ENCODE data around the gene PROZ.

DNA sequence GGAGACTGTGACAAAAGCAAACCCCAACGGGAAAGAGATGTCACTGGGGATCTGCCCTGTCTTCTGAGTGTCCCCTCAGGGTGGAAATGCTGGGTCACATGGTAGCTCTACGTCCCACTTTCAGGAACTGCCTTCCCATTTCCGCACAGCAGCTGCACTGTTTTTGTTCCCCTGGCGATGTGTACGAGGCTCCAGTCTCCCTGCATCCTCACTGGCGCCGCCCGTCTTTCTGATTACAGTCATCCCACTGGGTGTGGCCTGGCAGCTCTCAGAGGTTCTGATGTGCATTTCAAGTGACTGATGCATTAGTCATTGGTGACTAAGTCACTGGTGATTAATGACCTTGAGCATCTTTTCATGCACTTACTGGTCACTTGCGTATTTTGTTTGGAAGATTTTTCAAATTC, 28.8 kb downstream of the PROZ start:
- TF ChIP-seq MLX (CRISPR knock-in tag; IDR thresholded peaks at IDR 0.05) (no peak), JUN (CRISPR knock-in tag; IDR thresholded peaks at IDR 0.05) (no peak), ZNF281 (CRISPR knock-in tag; IDR thresholded peaks at IDR 0.05; ENCODE audit: borderline replicate concordance) (no peak), ZNF101 (CRISPR knock-in tag; IDR thresholded peaks at IDR 0.05; ENCODE audit: borderline replicate concordance, low read depth) (no peak)
- TF ChIP-seq, protein P1, sequence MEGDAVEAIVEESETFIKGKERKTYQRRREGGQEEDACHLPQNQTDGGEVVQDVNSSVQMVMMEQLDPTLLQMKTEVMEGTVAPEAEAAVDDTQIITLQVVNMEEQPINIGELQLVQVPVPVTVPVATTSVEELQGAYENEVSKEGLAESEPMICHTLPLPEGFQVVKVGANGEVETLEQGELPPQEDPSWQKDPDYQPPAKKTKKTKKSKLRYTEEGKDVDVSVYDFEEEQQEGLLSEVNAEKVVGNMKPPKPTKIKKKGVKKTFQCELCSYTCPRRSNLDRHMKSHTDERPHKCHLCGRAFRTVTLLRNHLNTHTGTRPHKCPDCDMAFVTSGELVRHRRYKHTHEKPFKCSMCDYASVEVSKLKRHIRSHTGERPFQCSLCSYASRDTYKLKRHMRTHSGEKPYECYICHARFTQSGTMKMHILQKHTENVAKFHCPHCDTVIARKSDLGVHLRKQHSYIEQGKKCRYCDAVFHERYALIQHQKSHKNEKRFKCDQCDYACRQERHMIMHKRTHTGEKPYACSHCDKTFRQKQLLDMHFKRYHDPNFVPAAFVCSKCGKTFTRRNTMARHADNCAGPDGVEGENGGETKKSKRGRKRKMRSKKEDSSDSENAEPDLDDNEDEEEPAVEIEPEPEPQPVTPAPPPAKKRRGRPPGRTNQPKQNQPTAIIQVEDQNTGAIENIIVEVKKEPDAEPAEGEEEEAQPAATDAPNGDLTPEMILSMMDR (CRISPR knock-in tag; IDR thresholded peaks at IDR 0.05): no peak

All from HepG2 (cell line).